Breast epithelium (tissue), 4 donors: ENCODE data around the gene MOGAT2. TPM values are rescaled to one million over a fixed set of nuclear protein-coding genes. Genes with fewer than 3 reads are reported as not detected.

ENCODE experiments used
- DNase-seq, 2 donors: peaks; one replicate each; pipeline ENCODE4 v3.0.0-alpha.2; 2019; ENCODE audit warnings: low spot score in 2 of 2
- H3K27ac ChIP-seq, 2 donors: fragments of 200-600 bp; sonication (generic) in 1 of 2; one replicate each; pipeline ENCODE4 v1.5.1; 2016 to 2019; ENCODE audit warnings: mild to moderate bottlenecking in 1 of 2
- H3K27me3 ChIP-seq, 2 donors: fragments of 200-600 bp; sonication (generic) in 1 of 2; one replicate each; pipeline versions ENCODE4 v1.5.1 to v1.6.0; 2017 to 2019; ENCODE audit warnings: control low read depth in 1 of 2, mild to moderate bottlenecking in 1 of 2
- H3K36me3 ChIP-seq: fragments of 200-600 bp; one replicate; pipeline ENCODE4 v1.5.1; 2019
- H3K4me1 ChIP-seq, 2 donors: fragments of 200-600 bp; sonication (generic); one replicate each; pipeline ENCODE4 v1.5.1; 2016 to 2019; ENCODE audit warnings: control low read depth in 1 of 2
- H3K4me3 ChIP-seq, 3 donors: fragments of 200-600 bp; sonication (generic); 1 replicate in 2 of 3; 2 replicates in 1 of 3; pipeline ENCODE4 v1.5.1; 2016 to 2019; ENCODE audit warnings: mild to moderate bottlenecking in 3 of 3, moderate library complexity in 2 of 3
- H3K9me3 ChIP-seq, 2 donors: fragments of 200-600 bp; sonication (generic) in 1 of 2; one replicate each; pipeline ENCODE4 v1.5.1; 2016 to 2019; ENCODE audit warnings: control low read depth in 1 of 2
- CTCF ChIP-seq, 3 donors: fragments of 450-650 bp; IDR thresholded peaks; one replicate each; pipeline ENCODE4 v1.5.1; 2016 to 2017; ENCODE audit warnings: antibody characterized with exemption in 3 of 3, mild to moderate bottlenecking in 3 of 3, moderate library complexity in 3 of 3
- POLR2A ChIP-seq: fragments of 450-650 bp; IDR thresholded peaks from one replicate; pipeline ENCODE4 v1.6.1; 2016; ENCODE audit warnings: antibody characterized with exemption, mild to moderate bottlenecking, moderate library complexity
- POLR2AphosphoS5 ChIP-seq, 3 donors: sonication (generic); formaldehyde crosslinking; IDR thresholded peaks; one replicate each; pipeline ENCODE4 v1.6.1; 2017; ENCODE audit warnings: antibody characterized with exemption in 3 of 3
- intact Hi-C: fragments of 100-400 bp; cut with DNase I; formaldehyde crosslinking; loops from one replicate; pipeline ENCODE4 v1.15.1; 2023; ENCODE audit warnings: low total_unique reads
- total RNA-seq, 3 donors: library from RNA; depleted of rRNA; stranded (reverse); fragments of >200 nt; gene quantifications; one replicate each; pipeline ENCODE4 v1.1.0, GENCODE V29; 2016

The MOGAT2 gene
- total RNA-seq, 3 donors from 2014 or later: 0.32 to 7.3 (median 1.3) TPM

GRCh38 chr11:75777461-75778110 lies 59.9 kb downstream of the MOGAT2 start:
- H3K9me3 ChIP-seq: no peaks in the 10 kb centered on the region
- H3K27me3 ChIP-seq: no peaks in the 10 kb centered on the region
- no peak overlapping the region for H3K27ac ChIP-seq
- no peak overlapping the region for H3K4me3 ChIP-seq
- TF ChIP-seq POLR2AphosphoS5 (IDR thresholded peaks at IDR 0.05) (no peak), CTCF (IDR thresholded peaks at IDR 0.05) (no peak), POLR2A (no peak)
- H3K36me3 ChIP-seq: no peaks in the 10 kb centered on the region
- no peak for DNase-seq
- H3K4me1 ChIP-seq: no peaks in the 10 kb centered on the region
- intact Hi-C loops: no loop called here

GRCh38 chr11:75778962-75779361 lies 61.3 kb downstream of the MOGAT2 start:
- no peak for TF ChIP-seq POLR2AphosphoS5 (IDR thresholded peaks at IDR 0.05)
- H3K4me3 ChIP-seq: no peak overlapping the region
- H3K9me3 ChIP-seq: no peaks in the 10 kb centered on the region
- H3K27me3 ChIP-seq: no peaks in the 10 kb centered on the region
- no peak for DNase-seq
- intact Hi-C loops: no loop called here
- no peak overlapping the region for H3K27ac ChIP-seq
- no peaks in the 10 kb centered on the region for H3K36me3 ChIP-seq
- H3K4me1 ChIP-seq: no peaks in the 10 kb centered on the region

- no peak for TF ChIP-seq POLR2A
- no peak for TF ChIP-seq CTCF (IDR thresholded peaks at IDR 0.05)
- TF ChIP-seq POLR2AphosphoS5 (IDR thresholded peaks at IDR 0.05): no peak
- Histone ChIP-seq H3K27me3 (no peaks in the 10 kb centered on the region), H3K4me1 (no peaks in the 10 kb centered on the region), H3K4me3 (no peak overlapping the region), H3K27ac (no peak overlapping the region), H3K36me3 (no peaks in the 10 kb centered on the region), H3K9me3 (no peaks in the 10 kb centered on the region)
- intact Hi-C loops: no loop called here
- DNase-seq: no peak
Observed at GRCh38 chr11:75779960-75780359, 62.3 kb downstream of the MOGAT2 start.

- no peaks in the 10 kb centered on the region for H3K27me3 ChIP-seq
- intact Hi-C loops: no loop called here
- no peak overlapping the region for H3K4me3 ChIP-seq
- no peak overlapping the region for H3K27ac ChIP-seq
- DNase-seq: no peak
- H3K4me1 ChIP-seq: no peaks in the 10 kb centered on the region
- no peaks in the 10 kb centered on the region for H3K36me3 ChIP-seq
- no peaks in the 10 kb centered on the region for H3K9me3 ChIP-seq
- TF ChIP-seq POLR2A: no peak
- no peak for TF ChIP-seq POLR2AphosphoS5 (IDR thresholded peaks at IDR 0.05)
- TF ChIP-seq CTCF (IDR thresholded peaks at IDR 0.05): no peak
Observed at GRCh38 chr11:75780888-75781287, 63.2 kb downstream of the MOGAT2 start.

- Histone ChIP-seq H3K4me1 (no peaks in the 10 kb centered on the region), H3K9me3 (no peaks in the 10 kb centered on the region), H3K4me3 (no peak overlapping the region), H3K27me3 (no peaks in the 10 kb centered on the region), H3K36me3 (no peaks in the 10 kb centered on the region), H3K27ac (no peak overlapping the region)
- intact Hi-C loops: no loop called here
- TF ChIP-seq POLR2AphosphoS5 (IDR thresholded peaks at IDR 0.05): no peak
- TF ChIP-seq CTCF (IDR thresholded peaks at IDR 0.05): no peak
- no peak for TF ChIP-seq POLR2A
- no peak for DNase-seq
Observed at GRCh38 chr11:75781296-75781695, 63.7 kb downstream of the MOGAT2 start.
